HG02571 (cell line): Measurements from ENCODE around the gene KRT13.

Experiments
- ATAC-seq: cut with Tn5 transposase; IDR thresholded peaks from one replicate; pipeline ENCODE4 v1.9.1; 2021; ENCODE audit warnings: mild to moderate bottlenecking, moderate library complexity; ENCODE audit not compliant: unreplicated experiment

The KRT13 gene

DNA sequence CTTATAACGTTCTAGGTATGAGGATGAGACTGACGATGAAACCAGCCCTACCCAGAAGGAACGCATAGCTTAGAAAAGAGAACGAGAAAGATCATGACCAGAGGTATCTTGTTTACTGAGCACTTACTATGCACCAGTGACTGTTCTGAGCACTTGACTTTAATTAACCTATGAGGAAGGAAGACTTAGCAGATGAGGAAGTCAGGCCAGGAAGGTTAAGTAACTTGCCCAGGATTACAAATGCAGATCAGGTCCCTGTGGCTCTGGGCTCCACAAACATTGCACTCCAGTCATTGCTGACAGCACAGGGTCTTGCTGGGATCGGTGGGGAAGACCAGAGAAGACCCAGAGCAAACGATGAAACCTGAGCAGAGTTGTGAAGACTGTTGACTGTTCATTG is 7.1 kb downstream of the KRT13 start:
- no peak for ATAC-seq

DNA sequence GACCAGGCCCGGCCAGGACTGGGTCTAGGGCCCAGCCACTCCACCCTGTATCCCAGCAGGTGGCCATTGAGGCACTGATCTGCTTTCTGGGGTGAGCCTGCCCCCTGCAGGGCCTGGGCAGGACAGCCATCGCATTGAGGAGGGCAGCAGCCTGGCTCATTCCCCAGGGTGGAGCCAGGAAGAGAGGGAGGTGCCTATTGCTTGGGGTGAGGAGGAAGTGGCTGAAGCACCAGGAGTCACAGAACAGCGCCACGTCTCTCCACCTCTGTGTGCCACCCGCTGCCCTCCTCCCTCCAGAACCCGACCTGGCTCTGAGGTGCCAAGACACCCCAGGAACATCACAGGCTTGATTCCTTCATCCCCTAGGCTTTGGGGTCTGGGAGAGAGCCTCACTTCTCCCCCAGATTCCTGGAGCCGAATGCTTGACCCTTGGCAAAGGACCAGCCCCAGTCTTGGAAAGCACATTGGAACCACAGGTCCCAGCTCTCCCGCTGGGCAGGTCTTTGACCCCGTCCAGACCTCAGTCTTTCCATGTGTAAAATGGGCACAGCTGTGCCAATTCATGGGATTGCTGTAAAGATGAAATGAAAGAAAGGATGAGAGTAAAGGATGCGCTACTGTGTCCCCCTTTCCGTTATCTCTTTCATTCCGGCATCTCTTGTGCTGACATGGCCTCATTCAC is 8.5 kb downstream of the KRT13 start:
- ATAC-seq, result no peak

DNA sequence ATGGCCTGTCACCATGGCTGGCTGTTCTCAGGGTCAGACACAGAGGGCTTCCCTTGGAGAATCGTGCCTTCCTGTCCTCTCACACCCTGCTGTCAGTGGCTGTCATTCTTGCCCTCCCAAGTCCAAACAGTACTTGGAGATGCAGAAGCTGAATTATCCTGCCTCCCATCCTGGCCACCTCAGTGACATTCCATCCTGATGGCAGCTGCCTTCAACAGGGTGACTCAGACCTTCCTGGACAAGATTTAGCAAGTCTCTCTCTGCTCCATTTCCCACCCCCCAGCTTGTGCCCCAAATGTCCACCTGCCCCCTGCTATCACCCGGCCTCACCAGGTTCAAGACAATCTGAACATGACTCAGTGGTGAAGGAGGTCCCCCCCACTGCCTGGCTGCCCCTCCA is 10.9 kb downstream of the KRT13 start:
- ATAC-seq, result no peak

DNA sequence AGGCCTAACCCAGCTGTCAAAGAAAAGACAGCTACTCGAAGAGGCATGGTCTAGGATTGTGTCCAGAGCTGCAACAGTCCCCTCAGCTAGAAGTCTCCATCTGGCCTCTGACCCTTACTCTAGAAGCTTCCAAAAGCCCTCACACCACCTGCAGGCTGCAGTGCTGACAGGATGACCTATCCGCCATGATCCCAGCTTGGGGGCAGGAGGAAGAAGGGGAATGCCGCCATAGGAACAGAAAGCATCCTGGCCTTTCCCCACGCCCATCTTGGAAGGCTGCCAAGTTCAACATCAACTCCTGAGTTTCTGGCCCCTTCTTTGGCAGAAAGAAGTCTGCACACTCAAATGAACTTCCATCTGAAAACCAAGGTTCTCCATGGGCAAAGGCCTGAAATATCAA is 12.6 kb downstream of the KRT13 start:
- ATAC-seq, result no peak

DNA sequence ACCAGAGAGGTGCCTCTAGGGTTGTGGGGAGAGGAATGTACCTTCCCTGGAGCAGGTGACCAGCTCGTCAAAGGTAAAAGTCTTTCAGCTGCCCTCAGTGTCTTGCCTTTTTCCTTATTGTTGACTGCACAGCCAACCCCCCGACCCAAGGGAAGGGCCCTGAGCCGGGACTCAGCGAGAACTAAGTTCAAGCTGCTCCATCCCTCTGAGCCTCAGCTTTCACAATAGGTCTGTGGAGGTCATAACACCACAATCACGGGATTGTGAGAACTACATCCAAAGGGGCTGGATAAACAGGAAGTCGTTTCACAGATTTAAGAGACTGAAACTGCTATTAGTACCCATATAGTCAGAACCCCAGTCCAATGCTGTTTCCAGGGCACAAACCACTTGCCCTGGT is 13.1 kb downstream of the KRT13 start:
- ATAC-seq, result no peak

DNA sequence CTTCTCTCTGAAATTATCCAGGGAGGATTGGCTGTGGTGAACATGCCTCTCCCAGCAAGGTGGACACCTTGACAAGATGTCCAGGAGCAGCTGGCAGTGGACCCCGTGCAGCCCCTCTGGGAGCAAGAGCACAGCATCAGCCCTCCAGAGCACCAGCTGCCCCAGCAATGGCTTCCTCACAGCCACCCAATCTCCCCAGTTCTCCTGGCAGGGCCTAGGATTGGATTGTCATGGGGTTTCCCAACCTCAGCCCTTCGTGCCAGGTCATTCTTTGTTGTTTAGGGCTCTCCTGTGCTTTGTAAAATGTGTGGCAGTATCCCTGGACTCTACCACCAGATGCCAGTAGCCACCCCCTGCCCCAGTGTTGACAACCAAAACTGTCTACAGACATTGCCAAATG is 13.9 kb downstream of the KRT13 start:
- no peak for ATAC-seq

DNA sequence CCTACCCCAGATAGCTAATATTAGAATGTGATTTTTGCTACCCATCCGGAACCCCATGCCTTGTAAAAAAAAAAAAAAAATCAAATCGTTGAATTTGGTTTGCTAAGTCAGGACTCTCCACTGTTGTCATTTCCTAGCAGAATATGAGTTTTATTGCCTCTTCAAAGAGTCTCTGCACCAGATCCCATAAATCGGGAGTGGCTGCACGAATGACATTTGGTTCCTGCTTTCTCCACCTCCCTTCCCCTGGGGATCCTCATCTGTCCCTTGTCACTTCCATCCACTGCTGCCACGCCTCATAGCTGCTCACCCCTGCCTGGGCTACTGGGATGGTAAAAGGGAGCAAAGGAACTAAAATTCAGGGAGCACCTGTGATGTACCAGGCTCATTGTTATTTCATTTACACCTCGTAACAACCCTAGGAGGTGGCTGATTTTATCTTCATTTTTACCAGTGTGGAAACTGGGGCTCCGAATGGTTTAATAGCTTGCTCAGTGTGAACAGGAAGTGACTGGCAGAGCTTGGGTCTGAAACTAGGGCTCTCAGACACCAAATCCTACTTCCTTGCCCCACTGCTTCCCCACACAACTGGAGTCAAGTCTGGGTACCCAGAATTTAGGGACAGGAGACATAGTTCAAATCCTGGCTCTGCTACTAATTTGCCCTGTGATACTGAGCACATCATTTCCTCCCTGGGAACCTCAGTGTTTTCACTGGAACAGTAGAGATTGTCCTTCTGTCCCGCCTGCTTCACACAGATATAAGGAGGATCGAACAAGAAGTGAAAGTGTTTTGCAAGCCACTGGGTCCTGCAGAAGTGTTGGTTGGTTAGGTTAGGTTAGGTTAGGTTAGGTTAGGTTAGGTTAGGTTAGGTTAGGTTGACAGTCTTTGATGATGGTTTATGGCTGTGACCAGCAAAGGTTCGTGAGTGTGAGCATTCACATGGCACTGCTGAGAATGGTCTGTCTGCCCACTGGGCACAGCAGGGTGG is 15.1 kb downstream of the KRT13 start:
- ATAC-seq, result no peak

DNA sequence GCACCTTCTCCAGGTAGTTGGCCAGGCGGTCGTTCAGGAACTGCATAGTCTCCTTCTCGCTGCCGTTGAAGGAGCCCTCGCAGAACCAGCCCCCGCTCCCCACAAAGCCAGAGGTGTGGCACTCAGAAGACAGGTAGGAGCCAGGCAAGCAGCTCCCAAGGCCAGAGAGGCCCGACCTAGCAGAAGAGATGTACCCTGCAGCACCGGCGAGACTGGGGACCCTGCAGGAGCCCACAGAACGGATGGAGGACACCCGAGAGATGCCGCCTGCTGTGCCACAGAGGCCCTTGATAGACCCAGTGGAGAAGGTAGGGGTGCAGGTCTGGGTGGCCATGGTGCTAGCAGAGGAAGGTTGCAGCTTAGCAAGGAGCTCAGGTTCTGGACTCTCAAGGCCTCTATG is 15.9 kb downstream of the KRT13 start, which contains the start of gene KRT36:
TSS of gene KRT36 (minus strand) at position 380 of the 400 bp plus-strand sequence. CDS start at position 334, 46 bp downstream.
- no peak for ATAC-seq

DNA sequence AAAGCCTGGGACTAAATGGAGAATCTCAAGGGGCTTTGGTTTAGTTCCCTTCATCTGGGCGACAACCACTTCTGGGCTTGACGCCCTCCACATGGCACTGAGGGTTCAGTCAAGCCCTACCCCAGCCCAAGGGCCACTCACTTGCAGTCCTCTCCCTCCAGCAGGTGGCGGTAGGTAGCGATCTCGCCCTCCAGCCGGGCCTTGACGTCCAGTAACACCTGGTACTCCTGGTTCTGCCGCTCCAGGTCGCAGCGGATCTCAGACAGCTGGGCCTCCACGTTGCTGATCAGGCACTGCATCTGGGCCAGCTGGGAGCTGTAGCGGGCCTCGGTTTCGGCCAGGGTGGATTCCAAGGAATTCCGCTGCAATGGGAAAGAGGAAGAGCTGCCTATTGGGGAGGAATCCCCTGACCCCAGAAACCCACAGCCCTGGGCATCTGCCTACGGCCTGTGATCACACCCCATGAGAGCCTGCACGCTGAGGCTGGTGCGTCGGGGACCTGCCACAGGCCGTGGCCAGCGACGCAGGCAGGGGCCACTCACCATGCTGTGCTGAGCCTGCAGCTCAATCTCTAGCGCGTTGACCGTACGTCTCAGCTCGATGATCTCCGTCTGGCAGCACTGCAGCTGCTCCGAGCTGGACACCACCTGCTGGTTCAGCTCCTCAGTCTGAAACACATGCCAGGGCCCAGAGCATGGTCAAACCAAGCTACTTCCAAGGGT is 18.4 kb downstream of the KRT13 start:
- no peak for ATAC-seq

DNA sequence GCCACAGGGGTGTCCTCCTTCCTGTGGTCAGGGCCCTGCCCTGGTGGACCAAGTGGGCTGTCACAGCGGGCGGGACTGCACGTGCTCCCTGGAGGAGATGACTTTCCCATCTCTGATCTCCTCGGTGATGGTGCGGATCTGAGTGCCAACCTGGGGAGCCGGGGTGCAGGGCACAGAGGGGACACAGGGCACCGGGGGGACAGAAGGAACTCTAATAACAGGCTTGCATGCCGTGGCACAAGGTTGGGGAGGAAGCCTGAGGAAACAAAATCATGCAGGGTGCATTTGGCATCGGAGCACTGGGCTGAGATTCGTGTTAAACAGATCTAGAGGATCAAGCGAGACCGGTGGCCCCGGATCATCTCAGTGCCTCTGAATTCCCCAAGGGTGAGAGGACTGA is 19.1 kb downstream of the KRT13 start:
- ATAC-seq, result no peak

DNA sequence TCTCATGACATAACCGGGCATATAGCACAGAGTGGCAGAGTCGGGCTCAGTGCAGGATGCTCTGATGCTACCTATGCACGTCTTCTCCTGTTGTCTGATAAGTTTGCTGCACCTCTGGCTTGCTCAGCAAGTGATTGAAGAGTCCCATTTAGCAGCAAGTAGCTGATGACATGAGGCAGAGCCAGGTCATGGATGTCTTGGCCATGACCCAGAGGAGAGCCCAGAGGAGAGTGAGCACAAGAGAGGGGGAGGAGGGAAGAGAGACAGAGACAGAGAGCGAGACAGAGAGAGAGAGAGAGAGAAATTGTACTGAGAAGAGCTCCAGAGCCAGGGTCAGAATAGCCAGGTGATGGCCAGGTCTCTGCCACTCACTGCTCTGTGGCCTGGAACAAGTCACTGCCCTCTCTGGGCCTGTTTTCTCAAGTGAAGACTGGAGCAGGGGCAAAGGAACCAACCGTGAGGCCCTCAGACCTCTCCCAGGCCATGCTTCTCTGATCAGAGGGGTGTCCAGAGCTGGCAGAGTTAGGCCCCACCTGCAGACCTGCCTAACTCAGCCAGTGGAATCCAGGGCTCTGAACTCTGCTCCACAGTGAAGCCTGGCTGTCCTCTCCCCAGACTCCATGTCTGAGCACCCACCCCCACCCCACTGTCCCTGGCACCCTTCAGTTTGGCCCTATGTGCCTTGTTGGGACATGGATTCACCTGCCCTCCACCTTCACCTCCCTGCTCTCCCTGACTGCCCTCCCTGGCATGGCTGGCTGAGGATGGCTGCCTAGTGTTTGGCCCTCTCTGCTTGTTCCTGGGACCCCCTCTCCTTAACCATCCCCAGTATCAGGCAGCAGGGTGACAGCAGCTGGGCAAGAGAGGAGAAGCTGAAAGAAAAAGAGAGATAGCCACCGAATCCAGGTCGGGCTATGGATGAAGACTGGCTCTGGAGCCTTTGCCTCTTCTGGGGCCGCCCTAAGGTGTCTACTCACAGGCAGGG is 20.2 kb downstream of the KRT13 start:
- ATAC-seq, result no peak

DNA sequence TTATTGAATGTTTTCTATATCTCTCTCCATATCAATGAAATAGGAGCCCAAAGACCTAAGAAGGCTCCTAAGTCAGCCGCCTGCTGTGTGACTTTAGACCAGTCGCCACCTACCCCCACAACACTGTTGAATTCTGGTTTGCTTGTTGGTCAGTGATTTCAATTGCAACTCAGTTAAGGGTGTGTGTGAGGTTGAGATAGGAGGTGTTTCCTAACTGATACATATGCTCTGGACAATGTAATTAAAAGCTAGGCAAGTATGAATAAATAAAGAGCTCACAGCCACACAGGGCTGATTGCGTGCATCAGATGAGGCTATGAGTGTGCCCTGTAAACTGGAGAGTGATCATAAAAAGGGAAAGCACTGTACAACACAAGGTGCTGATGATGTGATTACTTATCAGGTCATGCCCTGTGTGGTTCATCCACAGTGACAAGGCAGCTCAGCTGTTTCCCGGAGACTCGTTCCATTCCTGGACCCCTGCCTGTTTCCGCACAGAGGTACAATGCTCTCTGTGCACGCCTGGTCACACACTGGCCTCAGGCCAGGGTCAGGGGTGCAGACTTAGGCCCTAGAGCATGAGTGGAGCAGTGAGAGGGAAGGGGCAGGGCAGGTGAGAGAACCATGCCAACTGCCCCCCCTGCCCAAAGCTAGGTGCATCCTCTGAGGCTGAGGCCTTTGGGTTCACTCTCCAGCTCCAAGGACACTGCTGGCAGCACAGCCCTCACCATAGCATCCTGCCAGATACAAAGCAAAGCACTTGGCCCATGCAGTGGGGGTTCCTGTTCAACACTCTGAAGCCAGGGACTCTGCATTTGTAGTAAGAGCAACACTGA is 21.2 kb downstream of the KRT13 start:
- ATAC-seq, result no peak

DNA sequence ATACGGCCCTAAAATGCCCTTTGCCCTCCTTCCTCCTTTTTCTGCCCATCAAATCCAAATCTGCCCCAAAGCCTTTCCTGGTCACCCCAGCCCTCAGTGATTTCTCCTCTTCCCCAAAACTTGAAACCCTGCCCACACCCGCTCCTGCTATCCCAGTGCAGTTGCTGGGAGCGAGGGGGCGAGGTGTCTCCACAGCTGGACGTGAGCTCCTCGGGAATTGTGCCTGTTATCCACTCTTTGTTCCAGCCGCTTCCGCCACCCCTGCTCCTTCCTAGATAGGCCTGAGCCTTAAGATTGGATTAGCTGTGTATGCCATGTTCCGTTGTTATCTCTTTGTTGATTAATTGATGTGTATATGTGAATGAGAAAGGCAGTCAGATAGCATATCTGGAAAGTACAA is 21.9 kb downstream of the KRT13 start:
- ATAC-seq, result no peak

DNA sequence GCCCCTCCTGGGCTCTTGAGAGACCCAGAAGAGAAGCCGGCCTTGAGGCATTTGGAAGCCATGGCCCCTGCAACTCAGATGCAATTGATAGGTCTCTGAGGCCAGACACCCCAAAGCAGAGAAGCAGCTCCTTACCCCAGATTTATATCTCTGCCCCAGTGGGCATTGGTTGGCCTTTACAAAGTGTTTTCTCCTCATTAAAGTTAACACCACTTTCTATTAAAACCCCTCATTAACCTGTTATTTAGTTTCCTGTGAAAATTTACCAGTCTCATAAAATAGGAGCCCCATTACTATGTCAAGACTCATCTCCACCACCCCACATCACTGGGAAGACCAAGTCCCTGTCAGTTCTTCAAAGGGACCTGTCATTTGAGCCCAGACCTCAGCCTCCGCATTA is 24.4 kb downstream of the KRT13 start, which contains the start of gene KRT35:
TSS of gene KRT35 (minus strand) at position 116 of the 400 bp plus-strand sequence. CDS start at position 62, 54 bp downstream.
- ATAC-seq, result no peak

DNA sequence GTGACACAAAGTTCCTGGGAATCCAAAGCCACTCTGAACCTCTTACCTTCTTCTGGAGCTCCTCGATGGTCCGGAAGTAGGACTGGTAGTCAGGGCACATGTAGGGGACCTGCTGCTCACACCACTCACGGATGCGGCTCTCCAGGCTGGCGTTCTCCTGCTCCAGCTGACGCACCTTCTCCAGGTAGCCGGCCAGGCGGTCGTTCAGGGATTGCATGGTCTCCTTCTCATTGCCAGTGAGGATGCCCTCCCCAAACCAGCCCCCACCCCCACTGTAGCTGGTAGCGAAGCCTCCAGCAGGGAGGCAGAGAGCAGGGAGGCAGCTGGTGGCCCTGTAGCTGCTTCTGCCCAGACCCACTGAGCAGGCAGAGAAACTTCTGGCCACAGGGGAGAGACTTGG is 24.8 kb downstream of the KRT13 start:
- no peak for ATAC-seq

DNA sequence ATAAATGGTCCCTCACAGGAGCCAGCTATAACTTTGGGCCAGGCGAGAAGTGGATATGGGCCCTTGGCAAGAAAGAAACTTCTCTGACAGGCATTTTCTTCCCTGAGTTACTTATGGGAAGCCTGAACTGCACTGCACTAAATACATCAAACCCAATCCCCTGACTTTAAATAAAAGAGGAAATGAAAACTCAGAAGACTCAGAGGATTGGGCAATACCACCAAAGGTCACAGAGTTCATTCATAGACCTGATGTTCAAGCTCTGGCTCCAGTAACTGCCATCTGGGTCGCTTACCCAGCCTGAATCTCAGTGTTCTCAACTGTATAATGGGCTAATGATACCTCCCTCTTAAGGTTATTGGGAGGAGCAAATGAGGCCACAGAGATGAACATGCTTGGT is 25.3 kb downstream of the KRT13 start:
- ATAC-seq, result no peak

DNA sequence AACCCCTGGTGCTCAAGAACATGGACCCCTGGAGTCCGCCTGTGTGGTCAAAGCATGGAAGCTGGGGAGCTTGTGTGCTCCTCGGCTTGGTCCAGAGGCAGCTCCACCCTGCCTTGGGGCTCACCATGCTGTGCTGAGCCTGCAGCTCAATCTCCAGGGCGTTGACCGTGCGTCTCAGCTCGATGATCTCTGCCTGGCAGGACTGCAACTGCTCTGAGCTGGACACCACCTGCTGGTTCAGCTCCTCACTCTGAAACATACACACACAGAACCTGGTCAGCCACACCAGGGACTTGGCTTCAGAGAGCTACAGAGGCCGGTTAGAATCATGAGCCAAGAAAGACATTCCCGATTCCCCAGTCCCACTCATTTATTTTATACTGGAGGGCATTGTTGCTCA is 27.2 kb downstream of the KRT13 start:
- no peak for ATAC-seq

DNA sequence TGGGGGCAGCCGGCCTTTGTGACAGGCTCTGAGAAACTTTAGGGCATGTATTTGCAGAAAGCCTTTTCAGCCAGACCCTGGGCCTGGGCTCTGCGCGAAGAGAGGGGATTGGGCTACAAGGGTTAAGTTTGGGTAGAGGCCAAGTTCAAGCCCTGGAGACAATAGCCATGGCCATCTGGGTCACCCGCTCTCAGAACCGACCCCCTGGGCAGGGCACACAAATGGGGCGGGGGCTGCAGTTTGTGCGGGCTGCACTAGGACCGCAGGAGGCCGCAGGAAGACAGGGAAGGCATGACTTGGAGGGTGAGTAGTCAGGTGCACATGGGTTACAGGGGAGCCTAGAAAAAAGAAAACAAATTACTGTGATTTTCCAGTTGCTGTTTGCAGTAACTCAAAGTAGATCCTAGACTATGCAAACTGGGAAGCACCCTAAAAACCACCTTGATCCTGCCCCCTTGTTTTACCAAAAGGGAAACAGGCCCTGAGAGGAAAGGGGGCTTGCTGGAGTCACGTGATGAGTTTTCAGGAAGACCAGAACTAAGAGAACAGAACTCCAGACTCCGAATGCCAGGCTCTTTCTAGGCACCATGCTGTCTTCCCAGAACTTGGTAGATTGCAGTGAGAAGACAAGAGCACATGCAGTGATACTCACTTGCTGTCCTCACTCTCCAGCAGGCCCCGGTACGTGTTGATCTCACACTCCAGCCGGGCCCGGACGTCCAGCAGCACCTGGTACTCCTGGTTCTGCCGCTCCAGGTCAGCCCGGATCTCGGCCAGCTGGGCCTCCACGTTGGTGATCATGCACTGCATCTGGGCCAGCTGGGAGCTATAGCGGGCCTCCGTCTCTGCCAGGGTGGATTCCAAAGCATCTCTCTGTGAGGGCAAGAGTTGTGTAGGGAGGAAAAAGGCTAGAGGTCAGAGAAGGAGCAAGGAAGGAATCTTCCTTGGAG is 28.3 kb downstream of the KRT13 start:
- ATAC-seq, result no peak
